SKM-1 treated with dmso at 0.1 percent for 144 hours (cell line): ENCODE data around the gene UACA.
A peak's percentile ranks its signal among the peaks of the same experiment; 100 is the strongest.
"Not testable (repeated sequence)": the region's sequence is repeated elsewhere in the genome, so short reads cannot be mapped to it uniquely, and the experiment has no call there.

Experiments used
- DNase-seq: peaks from one replicate; lab custom pipeline; 2025; ENCODE audit not compliant: unreplicated experiment; lab: John Stamatoyannopoulos, UW

Gene UACA

GRCh38 chr15:70672081-70672480, 91.3 kb downstream of the UACA start:
- DNase-seq, result peak; percentile 13

GRCh38 chr15:70670680-70671079, 92.7 kb downstream of the UACA start:
- no peak for DNase-seq

GRCh38 chr15:70669966-70670658, 93.2 kb downstream of the UACA start:
- no peak for DNase-seq

- no peak for DNase-seq
These were observed 94.3 kb downstream of the UACA start for GRCh38 chr15:70669006-70669602.

GRCh38 chr15:70665599-70665998, 97.8 kb downstream of the UACA start:
- no peak for DNase-seq

- no peak for DNase-seq
These were observed 98.9 kb downstream of the UACA start for GRCh38 chr15:70664494-70664893.

- DNase-seq, result not testable (repeated sequence)
These were observed 100.3 kb downstream of the UACA start for GRCh38 chr15:70663069-70663468.

GRCh38 chr15:70659662-70660061, 103.7 kb downstream of the UACA start:
- no peak for DNase-seq

- no peak for DNase-seq
These were observed 104.7 kb downstream of the UACA start for GRCh38 chr15:70658641-70659040.

- no peak for DNase-seq
These were observed 109.9 kb downstream of the UACA start for GRCh38 chr15:70653426-70653825.

- DNase-seq, result no peak
These were observed 111.0 kb downstream of the UACA start for GRCh38 chr15:70652341-70652740.

- DNase-seq, result no peak
These were observed 112.0 kb downstream of the UACA start for GRCh38 chr15:70651303-70651845.

GRCh38 chr15:70650567-70651302, 112.6 kb downstream of the UACA start:
- DNase-seq, result no peak

GRCh38 chr15:70647396-70647795, 116.0 kb downstream of the UACA start:
- no peak for DNase-seq

GRCh38 chr15:70646169-70646568, 117.2 kb downstream of the UACA start:
- no peak for DNase-seq

GRCh38 chr15:70643783-70644125, 119.6 kb downstream of the UACA start:
- no peak for DNase-seq

- no peak for DNase-seq
These were observed 120.1 kb downstream of the UACA start for GRCh38 chr15:70643106-70643782.

GRCh38 chr15:70636540-70637165, 126.7 kb downstream of the UACA start:
- peak; percentile 87 for DNase-seq

- no peak for DNase-seq
These were observed 127.5 kb downstream of the UACA start for GRCh38 chr15:70635895-70636294.

GRCh38 chr15:70633991-70634390, 129.4 kb downstream of the UACA start:
- no peak for DNase-seq
